Activated T-cell treated with anti-CD3 and anti-CD28 coated beads, Interleukin-2, amount 50 U/mL, for 72 hours (primary cell): ENCODE results near the gene PXDN. TPM values are rescaled to one million over a fixed set of nuclear protein-coding genes. Genes with fewer than 3 reads are reported as not detected.
"Not testable (repeated sequence)": the region's sequence is repeated elsewhere in the genome, so short reads cannot be mapped to it uniquely, and the experiment has no call there.

ENCODE experiments used
- ATAC-seq, 2 donors: fragments of 150-1000 bp; cut with Tn5 transposase; replicated peaks in 1 of 2; 2 replicates each; pipeline ENCODE4 v1.10.0; 2021; ENCODE audit warnings: moderate library complexity in 2 of 2, mild to moderate bottlenecking in 1 of 2
- DNase-seq, 2 donors: peaks; one replicate each; pipeline ENCODE4 v3.0.0; 2021 to 2022; ENCODE audit warnings: mixed read lengths in 1 of 2
- H3K27ac Mint-ChIP-seq: one replicate; pipeline ENCODE4 v1.8.0; 2022; ENCODE audit warnings: mild to moderate bottlenecking, moderate library complexity, mixed read lengths
- H3K27me3 Mint-ChIP-seq: one replicate; pipeline ENCODE4 v1.8.0; 2022; ENCODE audit warnings: low read depth, mixed read lengths
- H3K36me3 Mint-ChIP-seq, 2 donors: one replicate each; pipeline ENCODE4 v1.8.0; 2022; ENCODE audit warnings: mixed read lengths in 2 of 2, mild to moderate bottlenecking in 1 of 2; ENCODE audit not compliant: insufficient read depth in 2 of 2
- H3K4me1 Mint-ChIP-seq: one replicate; pipeline ENCODE4 v1.8.0; 2022; ENCODE audit warnings: low read depth, mixed read lengths
- H3K4me3 Mint-ChIP-seq, 2 donors: one replicate each; pipeline ENCODE4 v1.8.0; 2022; ENCODE audit warnings: mild to moderate bottlenecking in 2 of 2, mixed read lengths in 2 of 2, moderate library complexity in 2 of 2
- H3K9me3 Mint-ChIP-seq, 2 donors: one replicate each; pipeline ENCODE4 v1.8.0; 2022; ENCODE audit warnings: mixed read lengths in 2 of 2
- total RNA-seq, 2 donors: library from RNA; stranded (reverse); gene quantifications; one replicate each; pipeline ENCODE4 v1.2.3, GENCODE V29; 2022

The PXDN gene
- total RNA-seq, 2 donors from 2014 or later, result 0.25 to 1.8 TPM

DNA sequence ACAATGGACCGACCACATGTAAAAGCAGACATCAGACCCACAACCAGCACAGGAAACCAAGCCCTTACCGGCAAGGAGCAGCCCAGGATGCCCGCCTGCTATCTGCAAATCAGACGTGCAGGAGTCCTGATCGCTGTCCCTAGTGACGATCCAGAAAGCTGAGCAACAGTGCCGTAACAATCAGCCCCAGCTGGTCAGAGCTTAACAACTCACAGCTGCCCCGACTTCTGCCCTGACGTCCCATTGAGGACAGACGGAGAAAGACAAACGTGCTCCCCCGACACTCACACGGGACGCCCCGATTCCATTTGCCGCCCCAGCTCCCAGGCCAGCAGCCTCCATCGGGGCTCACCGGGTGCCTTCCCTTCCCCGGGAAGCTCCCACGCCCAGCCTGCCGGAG is 39.8 kb upstream of the PXDN start:
- Mint-ChIP-seq H3K27ac (no peak overlapping the region), H3K4me3 (no peak overlapping the region), H3K9me3 (no peaks in the 10 kb centered on the region), H3K27me3 (peaks cover 13% of the 10 kb centered on the region), H3K36me3 (no peaks in the 10 kb centered on the region), H3K4me1 (peaks cover 18% of the 10 kb centered on the region)
- DNase-seq (no peak), ATAC-seq (no peak)

DNA sequence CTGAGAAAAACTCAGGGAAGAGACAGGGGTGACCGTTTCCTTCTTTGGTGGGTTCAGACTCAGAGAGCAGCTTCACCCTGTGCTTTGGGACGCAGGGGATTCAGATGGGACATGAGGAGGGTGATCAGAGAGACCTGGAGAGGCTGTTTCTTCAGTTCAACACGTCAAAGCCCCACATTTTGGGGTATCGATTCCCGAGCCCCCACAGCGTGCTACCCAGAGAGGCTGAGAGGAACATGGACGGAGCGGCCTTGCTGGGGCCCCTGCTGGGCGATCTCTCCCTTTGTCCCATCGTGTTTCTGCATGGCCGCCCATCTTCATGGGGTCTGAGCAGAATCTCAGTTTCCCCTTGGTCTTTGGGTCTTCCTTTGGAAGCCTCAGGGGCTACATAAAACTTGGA is 38.2 kb upstream of the PXDN start:
- Mint-ChIP-seq H3K9me3 (no peaks in the 10 kb centered on the region), H3K36me3 (no peaks in the 10 kb centered on the region), H3K4me1 (peaks cover 18% of the 10 kb centered on the region), H3K27ac (no peak overlapping the region), H3K27me3 (peaks cover 4% of the 10 kb centered on the region), H3K4me3 (no peak overlapping the region)
- ATAC-seq (no peak), DNase-seq (no peak)

DNA sequence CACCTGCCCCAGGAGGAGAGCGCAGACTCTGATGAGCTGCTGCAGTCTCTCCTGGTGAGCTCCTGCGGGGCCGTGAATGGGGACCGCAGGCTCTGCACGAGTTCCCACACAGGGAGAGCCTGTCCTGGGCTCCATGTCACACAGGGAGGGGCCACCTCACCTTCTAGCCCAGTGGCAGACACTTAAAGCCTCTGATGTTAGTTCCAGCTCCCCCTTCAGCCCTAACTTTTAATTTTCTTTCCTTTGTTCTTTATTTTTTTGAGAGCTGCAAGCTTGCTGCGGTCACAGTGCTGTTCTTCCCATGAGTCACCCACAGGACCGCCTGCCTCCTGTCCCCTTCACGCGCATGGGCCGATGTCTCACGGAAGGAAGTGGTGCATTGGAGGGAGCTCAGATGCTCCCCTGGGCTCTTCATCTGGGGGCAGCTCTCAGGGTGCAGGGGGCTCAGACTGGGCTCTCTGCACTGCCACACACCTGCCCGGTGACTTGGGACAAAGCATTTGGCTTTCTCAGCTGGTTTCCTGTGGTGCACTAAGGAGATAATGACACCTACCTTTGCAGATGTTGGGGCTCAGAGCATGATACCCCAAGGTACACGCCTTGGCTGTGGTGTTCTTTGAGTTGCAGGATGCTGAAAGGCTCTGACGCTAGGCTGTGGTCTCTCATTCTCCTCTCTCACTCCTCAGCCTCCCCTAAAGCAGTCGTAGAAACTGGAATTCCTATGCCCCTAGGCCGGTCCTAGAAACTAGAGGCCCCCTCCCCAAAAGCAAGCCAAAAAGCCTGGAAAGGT is 37.2 kb upstream of the PXDN start:
- no peak overlapping the region for H3K27ac Mint-ChIP-seq
- peak overlapping the region in 1 of 2 donors; percentile 57 for H3K4me3 Mint-ChIP-seq

DNA sequence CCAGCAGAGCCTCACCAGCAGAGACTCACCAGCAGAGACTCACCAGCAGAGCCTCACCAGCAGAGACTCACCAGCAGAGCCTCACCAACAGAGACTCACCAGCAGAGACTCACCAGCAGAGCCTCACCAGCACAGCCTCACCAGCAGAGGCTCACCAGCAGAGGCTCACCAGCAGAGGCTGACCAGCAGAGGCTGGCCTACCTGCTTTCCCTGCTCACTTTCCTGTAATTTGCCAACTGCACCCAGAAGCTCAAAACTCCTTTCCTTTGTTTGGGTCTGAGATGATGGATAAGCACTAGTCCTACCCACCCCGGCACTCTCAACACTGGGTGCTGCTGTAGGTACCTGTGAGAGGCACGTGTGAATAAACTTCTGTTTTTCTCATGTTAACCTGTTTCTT is 36.4 kb upstream of the PXDN start:
- peak overlapping the region in 1 of 2 donors; percentile 57 for H3K4me3 Mint-ChIP-seq
- no peak overlapping the region for H3K27ac Mint-ChIP-seq
- peak in 1 of 2 donors; percentile 16 for ATAC-seq

More for the DNA sequence above, 37.2 kb upstream of the PXDN start:
- Mint-ChIP-seq H3K4me1 (peaks cover 18% of the 10 kb centered on the region), H3K36me3 (no peaks in the 10 kb centered on the region), H3K9me3 (no peaks in the 10 kb centered on the region), H3K27me3 (no peaks in the 10 kb centered on the region)
- ATAC-seq, result peak in 1 of 2 donors; percentile 85
- DNase-seq, result peak in 1 of 2 donors; percentile 50

DNA sequence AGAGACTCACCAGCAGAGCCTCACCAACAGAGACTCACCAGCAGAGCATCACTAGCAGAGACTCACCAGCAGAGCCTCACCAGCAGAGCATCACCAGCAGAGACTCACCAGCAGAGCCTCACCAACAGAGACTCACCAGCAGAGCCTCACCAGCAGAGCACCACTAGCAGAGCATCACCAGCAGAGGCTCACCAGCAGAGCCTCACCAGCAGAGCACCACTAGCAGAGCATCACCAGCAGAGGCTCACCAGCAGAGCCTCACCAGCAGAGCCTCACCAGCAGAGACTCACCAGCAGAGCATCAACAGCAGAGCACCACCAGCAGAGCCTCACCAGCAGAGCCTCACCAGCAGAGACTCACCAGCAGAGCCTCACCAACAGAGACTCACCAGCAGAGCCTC is 35.7 kb upstream of the PXDN start:
- not testable (repeated sequence) for H3K36me3 Mint-ChIP-seq, H3K27me3 Mint-ChIP-seq, H3K9me3 Mint-ChIP-seq, DNase-seq, H3K27ac Mint-ChIP-seq, ATAC-seq
- Mint-ChIP-seq H3K4me1 (peaks cover 18% of the 10 kb centered on the region), H3K4me3 (peak overlapping the region in 1 of 2 donors; percentile 34)

More for the DNA sequence above, 36.4 kb upstream of the PXDN start:
- no peaks in the 10 kb centered on the region for H3K27me3 Mint-ChIP-seq
- no peaks in the 10 kb centered on the region for H3K36me3 Mint-ChIP-seq
- H3K4me1 Mint-ChIP-seq, result peaks cover 18% of the 10 kb centered on the region
- DNase-seq, result no peak
- no peaks in the 10 kb centered on the region for H3K9me3 Mint-ChIP-seq

DNA sequence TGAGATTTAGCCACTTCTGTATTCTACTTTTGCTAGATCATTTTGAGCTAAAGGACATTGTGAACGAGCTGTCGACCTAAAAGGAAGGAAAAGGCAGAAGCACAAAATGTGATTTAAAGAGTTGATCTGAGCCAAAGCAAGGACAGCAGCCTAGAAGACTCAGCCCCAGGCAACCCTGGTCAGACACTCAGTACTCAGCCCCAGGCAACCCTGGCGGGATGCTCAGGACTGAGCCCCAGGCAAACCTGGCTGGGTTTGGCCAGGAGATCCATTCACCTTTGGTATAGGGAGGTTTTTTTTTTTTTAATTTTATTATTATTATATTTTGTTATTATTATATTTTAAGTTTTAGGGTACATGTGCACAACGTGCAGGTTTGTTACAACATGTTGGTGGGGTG is 34.3 kb upstream of the PXDN start:
- ATAC-seq (no peak), DNase-seq (no peak)
- no peak overlapping the region for H3K4me3 Mint-ChIP-seq
- H3K9me3 Mint-ChIP-seq, result no peaks in the 10 kb centered on the region
- peaks cover 18% of the 10 kb centered on the region for H3K4me1 Mint-ChIP-seq
- H3K27ac Mint-ChIP-seq, result no peak overlapping the region
- no peaks in the 10 kb centered on the region for H3K36me3 Mint-ChIP-seq
- no peaks in the 10 kb centered on the region for H3K27me3 Mint-ChIP-seq

DNA sequence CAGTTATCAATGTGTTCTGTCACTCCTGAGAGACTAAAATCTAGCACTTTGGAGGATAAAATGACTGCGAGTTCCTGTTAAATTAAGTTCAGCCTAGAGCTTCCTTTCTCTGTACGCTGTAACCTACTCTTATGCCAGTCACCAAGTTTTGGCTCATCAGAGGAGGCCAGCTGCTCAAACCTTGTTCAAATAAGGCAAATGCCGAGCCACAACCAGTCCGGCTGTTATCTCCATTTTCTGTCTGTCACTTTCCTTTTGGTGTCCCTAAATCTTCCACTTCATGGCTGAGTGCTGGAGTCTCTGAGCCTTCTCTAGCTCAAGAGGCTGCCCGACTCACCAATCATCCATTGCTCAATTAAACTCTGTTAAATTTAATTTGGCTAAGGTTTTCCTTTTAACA is 33.5 kb upstream of the PXDN start:
- ATAC-seq, result no peak
- DNase-seq, result no peak
- H3K9me3 Mint-ChIP-seq, result no peaks in the 10 kb centered on the region
- no peaks in the 10 kb centered on the region for H3K36me3 Mint-ChIP-seq
- H3K4me1 Mint-ChIP-seq, result peaks cover 16% of the 10 kb centered on the region
- no peaks in the 10 kb centered on the region for H3K27me3 Mint-ChIP-seq
- no peak overlapping the region for H3K27ac Mint-ChIP-seq
- no peak overlapping the region for H3K4me3 Mint-ChIP-seq

DNA sequence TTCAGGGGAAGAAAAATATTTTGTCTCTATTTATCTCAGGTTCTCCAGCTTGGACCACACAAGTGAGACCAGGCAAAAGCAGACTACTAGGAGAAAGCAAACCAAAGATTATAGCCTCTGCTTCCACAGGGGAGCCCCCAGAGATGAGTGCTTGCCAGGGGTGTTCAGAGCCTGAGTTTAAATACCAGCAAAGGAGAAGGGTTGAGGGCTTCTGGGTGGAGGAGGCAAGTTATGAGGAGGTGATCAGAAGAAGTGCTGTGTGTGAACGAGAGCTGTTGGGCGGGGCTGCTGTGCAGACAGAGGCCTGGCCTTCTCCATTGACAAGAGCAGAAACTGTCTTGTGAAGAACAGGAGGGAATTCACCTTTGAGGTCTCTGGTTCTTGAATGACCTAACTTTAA is 32.8 kb upstream of the PXDN start:
- no peaks in the 10 kb centered on the region for H3K27me3 Mint-ChIP-seq
- no peak overlapping the region for H3K27ac Mint-ChIP-seq
- no peaks in the 10 kb centered on the region for H3K36me3 Mint-ChIP-seq
- peaks cover 10% of the 10 kb centered on the region for H3K4me1 Mint-ChIP-seq
- no peak overlapping the region for H3K4me3 Mint-ChIP-seq
- ATAC-seq (no peak), DNase-seq (no peak)
- H3K9me3 Mint-ChIP-seq, result no peaks in the 10 kb centered on the region

DNA sequence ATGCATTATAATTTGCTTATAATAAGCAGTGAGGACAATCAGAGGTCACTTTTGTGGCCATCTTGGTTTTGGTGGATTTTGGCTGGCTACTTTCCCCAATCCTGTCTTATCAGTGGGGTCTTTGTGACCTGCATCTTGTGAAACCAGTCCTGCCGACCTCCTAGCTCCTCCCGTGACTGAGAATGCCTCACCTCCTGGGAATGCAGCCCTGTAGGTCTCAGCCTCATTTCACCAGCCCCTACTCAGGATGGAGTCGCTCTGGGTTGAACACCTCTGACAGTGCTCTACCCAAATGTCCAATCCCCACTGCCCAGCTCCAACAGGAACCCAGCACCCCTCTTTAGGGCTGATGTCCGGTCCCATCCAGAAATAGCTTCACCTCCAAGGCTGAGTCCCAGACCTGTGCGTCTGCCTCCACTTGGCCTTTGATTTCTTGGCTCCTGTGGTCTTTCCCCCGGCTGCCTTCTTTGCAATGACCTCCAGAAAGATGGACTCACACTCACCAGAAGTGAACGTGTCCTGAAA is 31.3 kb upstream of the PXDN start:
- H3K4me1 Mint-ChIP-seq, result no peaks in the 10 kb centered on the region
- DNase-seq, result no peak
- H3K9me3 Mint-ChIP-seq, result no peaks in the 10 kb centered on the region

DNA sequence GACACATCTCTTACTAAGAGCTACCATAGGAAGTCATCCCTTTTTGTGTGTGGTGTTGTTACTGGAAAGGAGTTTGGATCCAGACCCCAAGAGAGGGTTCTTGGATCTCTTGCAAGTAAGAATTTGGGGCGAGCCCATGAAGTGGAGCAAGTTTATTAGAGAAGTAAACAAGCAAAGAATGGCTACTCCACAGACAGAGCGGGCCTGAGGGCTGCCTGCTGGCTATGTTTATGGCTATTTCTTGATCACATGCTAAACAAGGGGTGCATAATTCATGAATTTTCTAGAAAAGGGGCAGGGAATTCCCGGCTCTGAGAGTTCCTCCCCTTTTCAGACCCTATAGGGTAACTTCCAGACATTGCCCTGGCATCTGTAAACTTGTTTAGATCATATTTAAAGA is 30.6 kb upstream of the PXDN start:
- Mint-ChIP-seq H3K4me3 (no peak overlapping the region), H3K4me1 (no peaks in the 10 kb centered on the region), H3K27me3 (no peaks in the 10 kb centered on the region), H3K36me3 (no peaks in the 10 kb centered on the region), H3K9me3 (no peaks in the 10 kb centered on the region), H3K27ac (no peak overlapping the region)
- ATAC-seq (no peak), DNase-seq (no peak)

More for the DNA sequence above, 31.3 kb upstream of the PXDN start:
- no peaks in the 10 kb centered on the region for H3K36me3 Mint-ChIP-seq
- no peak overlapping the region for H3K4me3 Mint-ChIP-seq
- ATAC-seq, result no peak
- no peak overlapping the region for H3K27ac Mint-ChIP-seq
- H3K27me3 Mint-ChIP-seq, result no peaks in the 10 kb centered on the region

DNA sequence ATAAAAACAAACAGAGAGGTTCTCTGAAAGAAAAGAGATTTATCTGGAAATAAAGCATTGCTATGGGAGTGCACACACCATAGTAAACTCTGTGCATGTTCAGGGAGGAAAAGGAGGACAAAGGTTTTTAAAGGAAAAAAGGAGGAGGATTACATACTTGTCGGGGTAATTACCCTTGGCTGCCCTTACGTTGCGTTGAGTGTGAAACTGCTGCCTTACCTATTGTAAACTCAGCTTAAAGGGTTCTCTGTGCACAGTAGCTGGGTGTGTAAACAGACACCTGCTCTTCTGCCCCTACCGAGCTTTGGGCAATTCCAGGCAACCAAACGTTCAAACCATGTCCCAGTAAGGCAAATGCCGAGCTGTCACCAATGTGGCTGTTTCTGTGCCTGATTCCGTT is 29.6 kb upstream of the PXDN start:
- Mint-ChIP-seq H3K4me3 (no peak overlapping the region), H3K36me3 (no peaks in the 10 kb centered on the region), H3K27me3 (peaks cover 5% of the 10 kb centered on the region), H3K9me3 (no peaks in the 10 kb centered on the region), H3K27ac (no peak overlapping the region), H3K4me1 (no peaks in the 10 kb centered on the region)
- ATAC-seq, result no peak
- DNase-seq, result no peak

DNA sequence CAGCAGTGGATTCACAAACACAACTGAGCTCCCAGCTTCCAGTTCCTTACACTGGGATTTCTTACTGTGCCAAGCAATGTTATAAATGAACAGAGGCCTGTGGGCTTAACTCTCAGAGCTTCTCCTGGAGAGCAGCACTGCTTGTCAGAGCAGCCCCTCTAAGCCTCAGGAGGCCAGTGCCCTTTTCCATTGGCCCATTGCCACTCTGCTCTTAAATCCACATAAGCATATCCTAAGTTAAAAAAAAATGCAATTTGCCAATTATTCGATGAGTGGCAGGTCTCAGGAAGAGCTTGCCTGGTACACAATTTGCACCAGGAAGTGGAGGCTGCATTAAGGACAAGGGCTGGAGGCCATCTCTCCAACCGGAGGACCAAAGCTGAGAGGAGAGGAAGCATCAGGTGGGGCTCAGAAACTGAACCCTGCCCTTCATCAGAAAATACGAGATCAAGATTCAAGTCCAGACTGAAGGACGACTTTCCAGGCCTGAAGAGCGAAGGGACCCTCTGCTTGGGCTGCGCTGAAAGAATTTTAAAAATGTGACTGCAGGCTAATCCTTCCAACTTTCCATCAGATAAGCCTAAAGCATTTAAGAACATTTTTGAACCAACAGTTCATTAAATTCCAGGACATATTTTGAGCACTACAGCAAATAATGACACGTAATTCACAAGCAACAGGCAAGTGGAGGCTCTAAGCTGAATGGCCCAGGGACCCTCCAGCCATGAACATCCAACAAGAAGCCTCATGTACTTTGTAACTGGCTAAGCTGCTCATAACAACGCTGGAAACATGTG is 28.4 kb upstream of the PXDN start:
- ATAC-seq (no peak), DNase-seq (no peak)
- Mint-ChIP-seq H3K27ac (no peak overlapping the region), H3K4me1 (no peaks in the 10 kb centered on the region), H3K9me3 (no peaks in the 10 kb centered on the region), H3K4me3 (no peak overlapping the region), H3K27me3 (peaks cover 5% of the 10 kb centered on the region), H3K36me3 (no peaks in the 10 kb centered on the region)

DNA sequence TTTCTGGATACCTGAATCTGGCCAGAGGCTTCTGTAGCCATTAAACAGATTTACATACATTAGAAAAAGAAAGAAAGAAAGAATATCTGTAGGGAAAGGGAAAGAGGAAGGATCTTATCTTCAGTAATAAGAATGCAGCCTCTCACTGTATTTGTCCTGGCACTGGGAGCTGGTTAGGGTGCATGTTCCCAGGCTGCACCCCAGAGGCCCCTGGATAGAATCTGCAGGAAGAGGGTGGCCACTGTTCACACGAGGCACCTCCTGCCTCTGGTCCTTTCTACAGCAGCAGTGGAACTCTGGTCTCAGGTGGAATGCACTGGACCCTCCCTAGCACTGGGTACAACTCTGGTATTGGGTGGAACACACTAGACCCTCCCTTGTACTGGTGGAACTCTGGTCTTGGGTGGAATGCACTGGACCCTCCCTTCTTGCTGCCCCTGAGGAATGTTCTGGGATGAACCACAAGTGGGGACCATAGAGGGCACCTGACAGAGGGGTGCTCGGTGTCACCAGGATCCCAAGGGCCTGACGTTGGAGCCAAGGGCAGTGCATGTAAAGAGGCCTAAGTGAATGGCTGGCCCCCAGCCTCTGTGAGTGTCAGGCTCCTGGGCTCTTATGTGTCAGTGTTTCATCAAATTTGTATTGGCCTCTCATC is 27.4 kb upstream of the PXDN start:
- no peak overlapping the region for H3K4me3 Mint-ChIP-seq
- H3K9me3 Mint-ChIP-seq, result no peaks in the 10 kb centered on the region
- no peak for DNase-seq
- H3K27me3 Mint-ChIP-seq, result peaks cover 5% of the 10 kb centered on the region
- no peak overlapping the region for H3K27ac Mint-ChIP-seq
- no peaks in the 10 kb centered on the region for H3K36me3 Mint-ChIP-seq
- ATAC-seq, result no peak
- no peaks in the 10 kb centered on the region for H3K4me1 Mint-ChIP-seq
